GM19324 (cell line): ENCODE results near the gene AGAP9.
"Not testable (repeated sequence)": the region's sequence is repeated elsewhere in the genome, so short reads cannot be mapped to it uniquely, and the experiment has no call there.

Experiments
- ATAC-seq: cut with Tn5 transposase; IDR thresholded peaks from one replicate; pipeline ENCODE4 v1.9.1; 2021; ENCODE audit warnings: mild to moderate bottlenecking, moderate library complexity; ENCODE audit not compliant: unreplicated experiment, low FRiP score

The AGAP9 gene

GRCh38 chr10:47523475-47523874, at the start of gene AGAP9:
AGAP9 (minus strand) TSS chr10:47523638; CDS start chr10:47523526, 112 bp downstream.
- not testable (repeated sequence) for ATAC-seq

GRCh38 chr10:47571138-47571912, 47.9 kb upstream of the AGAP9 start:
- not testable (repeated sequence) for ATAC-seq

GRCh38 chr10:47566757-47567156, 43.3 kb upstream of the AGAP9 start:
- not testable (repeated sequence) for ATAC-seq

GRCh38 chr10:47566108-47566699, 42.8 kb upstream of the AGAP9 start:
- not testable (repeated sequence) for ATAC-seq

GRCh38 chr10:47565517-47565920, 42.1 kb upstream of the AGAP9 start:
- not testable (repeated sequence) for ATAC-seq

DNA sequence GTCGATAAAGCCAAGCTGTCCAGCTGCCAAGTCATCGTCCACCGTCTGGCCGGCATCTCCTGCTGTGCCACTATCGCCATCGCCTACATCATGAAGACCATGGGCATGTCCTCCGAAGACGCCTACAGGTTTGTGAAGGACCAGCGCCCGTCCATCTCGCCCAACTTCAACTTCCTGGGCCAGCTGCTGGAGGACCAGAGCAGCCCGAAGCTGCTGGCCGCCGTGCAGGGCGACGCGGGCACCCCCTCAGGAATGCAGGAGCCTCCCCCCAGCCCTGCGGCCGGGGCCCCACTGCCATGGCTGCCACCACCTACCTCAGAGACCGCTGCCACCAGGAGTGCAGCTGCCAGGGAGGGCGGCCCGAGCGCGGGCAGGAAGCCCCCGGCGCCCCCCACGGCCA, 41.5 kb upstream of the AGAP9 start:
- ATAC-seq, result not testable (repeated sequence)

GRCh38 chr10:47564318-47564717, 40.9 kb upstream of the AGAP9 start:
- ATAC-seq, result not testable (repeated sequence)

DNA sequence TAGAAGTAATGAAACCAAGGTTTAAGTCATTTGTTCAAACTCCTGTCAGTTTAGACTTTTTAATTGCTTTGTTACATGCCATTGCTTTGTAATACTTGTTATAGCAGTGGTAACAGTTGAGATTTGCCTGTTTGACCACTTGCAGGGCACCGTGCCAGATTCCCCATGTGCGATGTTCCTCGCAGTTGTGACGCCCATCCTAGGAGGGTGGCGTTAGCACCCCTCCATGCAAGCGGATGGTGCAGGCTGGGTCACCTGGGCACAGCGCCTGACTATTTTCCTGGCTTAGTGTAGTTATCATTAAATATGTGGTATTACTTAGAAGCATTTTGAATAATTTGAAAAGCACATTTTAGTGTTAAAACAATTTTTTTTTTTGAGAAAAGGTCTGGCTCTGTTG, 37.0 kb upstream of the AGAP9 start:
- not testable (repeated sequence) for ATAC-seq

GRCh38 chr10:47559718-47560308, 36.4 kb upstream of the AGAP9 start:
- not testable (repeated sequence) for ATAC-seq

DNA sequence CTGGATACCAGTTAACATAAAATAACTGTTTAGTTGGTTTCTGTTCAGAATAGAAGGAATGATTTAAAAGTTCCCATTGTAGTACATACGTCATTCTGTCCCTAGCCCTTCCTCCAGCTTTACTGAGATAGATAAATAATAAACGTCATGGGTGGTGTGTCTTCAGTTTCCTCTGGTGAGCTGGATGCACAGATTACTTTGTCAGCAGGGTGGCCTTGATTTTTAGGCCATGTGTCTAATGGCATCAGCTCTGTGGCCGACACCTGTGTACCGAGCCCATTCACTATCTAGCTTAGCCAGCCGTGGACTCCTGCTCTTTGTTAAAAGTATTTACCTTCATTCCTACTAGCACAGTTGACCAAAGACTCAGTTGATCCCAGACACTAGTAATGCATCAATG, 34.7 kb upstream of the AGAP9 start:
- not testable (repeated sequence) for ATAC-seq

GRCh38 chr10:47557616-47558015, 34.2 kb upstream of the AGAP9 start:
- not testable (repeated sequence) for ATAC-seq

DNA sequence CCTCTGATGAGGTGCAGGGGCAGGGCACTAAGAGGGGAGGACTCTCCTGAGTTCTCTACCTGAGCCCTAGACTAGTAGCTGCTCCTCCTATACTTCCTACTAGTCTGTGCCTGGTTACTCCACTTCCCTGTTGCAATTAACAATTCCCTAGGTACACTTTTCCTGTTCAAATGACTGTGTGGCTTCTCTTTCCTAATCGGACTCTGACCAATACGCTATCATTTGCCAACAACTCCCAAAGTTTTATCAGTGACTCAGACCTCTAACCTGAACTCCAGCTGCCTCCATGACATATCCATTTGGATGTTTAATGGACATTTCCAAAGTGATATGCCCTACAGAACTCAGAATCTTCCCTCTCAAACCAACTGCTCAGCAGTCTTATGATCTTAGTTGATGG, 31.9 kb upstream of the AGAP9 start:
- ATAC-seq, result not testable (repeated sequence)

- not testable (repeated sequence) for ATAC-seq
These were observed 31.1 kb upstream of the AGAP9 start for GRCh38 chr10:47554552-47554951.

DNA sequence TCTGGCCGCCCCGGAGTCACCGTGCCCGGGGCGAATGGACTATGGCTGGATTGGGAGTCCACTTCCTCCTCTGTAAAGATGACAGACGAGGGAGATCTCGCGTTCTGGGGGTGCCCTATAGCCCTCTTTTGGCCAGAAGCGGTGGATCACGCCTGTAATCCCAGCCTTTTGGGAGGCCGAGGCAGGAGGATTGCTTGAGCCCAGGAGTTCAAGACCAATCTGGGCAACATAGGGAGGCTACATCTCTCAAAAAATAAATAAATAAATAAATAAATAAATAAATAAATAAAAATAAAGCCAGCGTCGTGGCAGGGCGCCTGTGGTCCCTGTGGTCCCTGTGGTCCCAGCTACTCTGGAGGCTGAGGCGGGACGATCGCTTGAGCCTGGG, 30.4 kb upstream of the AGAP9 start:
- not testable (repeated sequence) for ATAC-seq

GRCh38 chr10:47553214-47553859, 29.9 kb upstream of the AGAP9 start:
- peak; percentile 90 for ATAC-seq

DNA sequence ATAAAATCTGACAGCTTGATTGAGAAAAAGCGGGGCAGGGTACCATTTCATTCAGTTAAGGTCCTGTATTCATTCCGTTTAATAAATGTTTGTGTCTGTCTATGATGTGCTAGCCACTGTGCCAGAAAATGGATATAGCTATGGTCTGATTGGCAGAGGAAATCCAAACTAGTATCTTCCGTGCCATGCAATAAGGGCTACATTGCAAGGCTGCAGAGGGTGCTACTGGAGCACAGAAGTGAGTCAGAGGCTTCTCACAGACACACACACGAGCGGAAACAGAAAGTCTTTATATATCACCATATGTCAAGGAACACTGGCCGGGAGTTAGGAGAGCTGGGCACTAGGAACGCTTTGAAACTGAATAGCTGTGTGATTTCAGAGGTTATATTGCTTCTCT, 29.3 kb upstream of the AGAP9 start:
- ATAC-seq, result peak; percentile 42

DNA sequence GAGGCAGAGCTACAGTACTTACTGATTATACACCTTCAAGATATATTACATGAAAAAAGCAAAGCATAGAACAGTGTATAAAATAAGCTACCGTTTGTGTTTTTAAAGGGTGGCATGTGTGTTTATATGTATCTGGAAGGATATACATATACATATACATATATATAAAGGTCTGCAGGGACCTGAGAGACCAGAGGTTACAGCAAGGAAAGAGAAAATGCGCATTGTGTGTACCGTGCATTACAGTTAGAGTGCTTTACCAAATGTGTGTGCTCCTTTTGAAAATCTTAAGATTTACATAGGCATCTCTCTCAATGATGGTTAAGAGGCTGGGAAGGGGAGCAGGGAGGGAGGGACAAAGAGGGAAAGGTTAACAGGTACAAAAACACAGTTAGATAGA, 23.8 kb upstream of the AGAP9 start:
- not testable (repeated sequence) for ATAC-seq

DNA sequence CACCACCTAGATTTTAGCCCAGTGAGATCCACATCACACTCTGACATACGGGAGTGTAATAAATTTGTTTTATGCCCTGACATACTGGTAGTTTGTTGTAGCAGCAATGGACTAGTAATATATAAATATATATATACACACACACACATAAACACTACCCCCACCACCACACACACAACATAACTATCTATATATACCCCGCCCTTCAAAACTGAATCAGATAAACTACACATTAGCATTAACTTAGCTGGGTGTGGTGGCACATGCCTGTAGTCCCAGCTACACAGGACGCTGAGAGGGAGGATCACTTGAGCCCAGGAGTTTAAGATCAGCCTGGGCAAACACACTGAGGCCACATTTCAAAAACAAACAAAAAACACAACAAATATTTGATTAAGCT, 13.0 kb upstream of the AGAP9 start:
- ATAC-seq, result not testable (repeated sequence)

GRCh38 chr10:47502313-47502712, 21.1 kb downstream of the AGAP9 start:
- ATAC-seq, result not testable (repeated sequence)

GRCh38 chr10:47494226-47494625, 29.2 kb downstream of the AGAP9 start:
- ATAC-seq, result not testable (repeated sequence)

DNA sequence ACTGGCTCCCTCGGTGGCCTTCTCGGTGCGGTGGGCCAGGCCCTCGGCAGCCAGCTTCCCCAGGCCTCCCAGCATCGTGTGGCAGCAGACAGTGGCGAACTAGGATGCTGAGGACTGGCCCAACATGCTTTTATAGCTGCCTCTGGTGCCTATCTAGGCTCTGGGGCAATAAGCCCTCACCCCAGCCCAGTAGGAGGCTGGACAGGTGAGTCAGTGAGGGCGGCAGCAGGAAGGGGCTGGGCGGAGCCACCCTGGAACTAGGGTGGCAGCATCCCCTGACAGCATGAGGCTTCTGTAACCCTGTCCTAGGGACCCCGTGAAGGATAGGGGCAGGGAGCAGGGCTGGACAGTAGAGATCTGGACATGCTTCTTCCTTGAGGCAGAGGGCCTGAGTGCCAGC, 31.8 kb downstream of the AGAP9 start, which contains the start of gene FAM25G:
TSS of gene FAM25G (minus strand) at position 101 of the 400 bp plus-strand sequence. CDS start at position 75, 26 bp downstream.
- ATAC-seq, result not testable (repeated sequence)
